ENCODE measurements around the gene VASN. TPM values are rescaled to one million over a fixed set of nuclear protein-coding genes. Genes with fewer than 3 reads are reported as not detected.

Gene VASN
- total RNA-seq, 1 experiment from 2014 or later: 4.6 TPM

DNA sequence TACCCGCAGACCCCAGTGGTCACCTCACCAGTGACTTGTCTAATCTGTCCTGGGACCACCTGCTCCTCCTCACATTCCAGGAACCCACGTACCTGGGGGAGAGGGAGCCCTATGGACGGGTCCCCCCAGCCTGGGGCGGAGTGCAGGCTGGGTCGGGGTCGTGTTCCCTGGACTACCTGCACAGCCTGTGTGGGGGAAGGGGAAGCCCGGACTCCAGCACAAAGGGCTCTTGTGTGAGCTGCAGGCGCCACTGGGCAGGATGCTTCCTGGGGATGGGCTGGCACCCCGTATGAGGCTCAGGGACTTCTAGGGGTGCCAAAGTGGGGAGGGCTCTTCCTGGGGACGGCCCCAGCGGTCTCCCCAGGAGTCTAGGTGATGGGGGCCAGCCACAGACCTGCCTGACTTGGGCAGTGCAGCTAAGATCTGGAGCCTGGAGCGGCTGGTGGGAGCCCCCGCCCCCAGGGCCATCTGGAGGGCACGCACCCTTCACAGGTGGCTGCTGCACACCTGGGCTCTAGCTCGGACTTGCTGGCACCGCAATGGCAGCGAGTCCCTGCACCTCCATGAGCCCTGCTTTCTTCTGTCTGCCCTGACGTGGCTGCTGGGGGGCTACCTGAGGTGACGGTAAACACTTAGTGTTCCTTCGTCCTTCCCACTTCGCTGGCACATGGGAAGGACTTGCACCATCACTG lies 7.5 kb downstream of the VASN start:
- Histone ChIP-seq H3K27me3 (ENCODE audit: control insufficient read depth, insufficient read depth, low read length) (no peaks in the 10 kb centered on the region), H3K36me3 (replicated peaks; ENCODE audit: control insufficient read depth, insufficient read depth, low read length) (no peaks in the 10 kb centered on the region; the same call in 1 of the 2 replicates), H3K4me3 (ENCODE audit: insufficient read depth, low read depth, low read length) (no peak overlapping the region)
- peak; percentile 73 for DNase-seq

GRCh38 chr16:4380119-4381063 lies 8.7 kb downstream of the VASN start:
- Histone ChIP-seq H3K36me3 (replicated peaks; ENCODE audit: control insufficient read depth, insufficient read depth, low read length) (no peaks in the 10 kb centered on the region; the same call in 1 of the 2 replicates), H3K27me3 (ENCODE audit: control insufficient read depth, insufficient read depth, low read length) (no peaks in the 10 kb centered on the region), H3K4me3 (ENCODE audit: insufficient read depth, low read depth, low read length) (no peak overlapping the region)
- DNase-seq: no peak

DNA sequence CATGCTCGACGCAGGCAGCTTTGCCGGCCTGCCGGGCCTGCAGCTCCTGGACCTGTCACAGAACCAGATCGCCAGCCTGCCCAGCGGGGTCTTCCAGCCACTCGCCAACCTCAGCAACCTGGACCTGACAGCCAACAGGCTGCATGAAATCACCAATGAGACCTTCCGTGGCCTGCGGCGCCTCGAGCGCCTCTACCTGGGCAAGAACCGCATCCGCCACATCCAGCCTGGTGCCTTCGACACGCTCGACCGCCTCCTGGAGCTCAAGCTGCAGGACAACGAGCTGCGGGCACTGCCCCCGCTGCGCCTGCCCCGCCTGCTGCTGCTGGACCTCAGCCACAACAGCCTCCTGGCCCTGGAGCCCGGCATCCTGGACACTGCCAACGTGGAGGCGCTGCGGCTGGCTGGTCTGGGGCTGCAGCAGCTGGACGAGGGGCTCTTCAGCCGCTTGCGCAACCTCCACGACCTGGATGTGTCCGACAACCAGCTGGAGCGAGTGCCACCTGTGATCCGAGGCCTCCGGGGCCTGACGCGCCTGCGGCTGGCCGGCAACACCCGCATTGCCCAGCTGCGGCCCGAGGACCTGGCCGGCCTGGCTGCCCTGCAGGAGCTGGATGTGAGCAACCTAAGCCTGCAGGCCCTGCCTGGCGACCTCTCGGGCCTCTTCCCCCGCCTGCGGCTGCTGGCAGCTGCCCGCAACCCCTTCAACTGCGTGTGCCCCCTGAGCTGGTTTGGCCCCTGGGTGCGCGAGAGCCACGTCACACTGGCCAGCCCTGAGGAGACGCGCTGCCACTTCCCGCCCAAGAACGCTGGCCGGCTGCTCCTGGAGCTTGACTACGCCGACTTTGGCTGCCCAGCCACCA lies 9.7 kb downstream of the VASN start:
- Histone ChIP-seq H3K36me3 (replicated peaks; ENCODE audit: control insufficient read depth, insufficient read depth, low read length) (no peaks in the 10 kb centered on the region; the same call in 1 of the 2 replicates), H3K27me3 (ENCODE audit: control insufficient read depth, insufficient read depth, low read length) (no peaks in the 10 kb centered on the region), H3K4me3 (ENCODE audit: insufficient read depth, low read depth, low read length) (no peak overlapping the region)
- no peak for DNase-seq

- DNase-seq: no peak
- Histone ChIP-seq H3K27me3 (ENCODE audit: control insufficient read depth, insufficient read depth, low read length) (no peaks in the 10 kb centered on the region), H3K4me3 (ENCODE audit: insufficient read depth, low read depth, low read length) (no peak overlapping the region), H3K36me3 (replicated peaks; ENCODE audit: control insufficient read depth, insufficient read depth, low read length) (no peaks in the 10 kb centered on the region; the same call in 1 of the 2 replicates)
Measured at GRCh38 chr16:4381935-4382794, 10.5 kb downstream of the VASN start.

DNA sequence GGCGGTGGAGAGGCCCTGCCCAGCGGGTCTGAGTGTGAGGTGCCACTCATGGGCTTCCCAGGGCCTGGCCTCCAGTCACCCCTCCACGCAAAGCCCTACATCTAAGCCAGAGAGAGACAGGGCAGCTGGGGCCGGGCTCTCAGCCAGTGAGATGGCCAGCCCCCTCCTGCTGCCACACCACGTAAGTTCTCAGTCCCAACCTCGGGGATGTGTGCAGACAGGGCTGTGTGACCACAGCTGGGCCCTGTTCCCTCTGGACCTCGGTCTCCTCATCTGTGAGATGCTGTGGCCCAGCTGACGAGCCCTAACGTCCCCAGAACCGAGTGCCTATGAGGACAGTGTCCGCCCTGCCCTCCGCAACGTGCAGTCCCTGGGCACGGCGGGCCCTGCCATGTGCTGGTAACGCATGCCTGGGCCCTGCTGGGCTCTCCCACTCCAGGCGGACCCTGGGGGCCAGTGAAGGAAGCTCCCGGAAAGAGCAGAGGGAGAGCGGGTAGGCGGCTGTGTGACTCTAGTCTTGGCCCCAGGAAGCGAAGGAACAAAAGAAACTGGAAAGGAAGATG lies 11.2 kb downstream of the VASN start:
- DNase-seq: no peak

GRCh38 chr16:4383591-4384444 lies 12.2 kb downstream of the VASN start:
- Histone ChIP-seq H3K36me3 (replicated peaks; ENCODE audit: control insufficient read depth, insufficient read depth, low read length) (no peaks in the 10 kb centered on the region; the same call in none of the 2 replicates), H3K27me3 (ENCODE audit: control insufficient read depth, insufficient read depth, low read length) (no peaks in the 10 kb centered on the region), H3K4me3 (ENCODE audit: insufficient read depth, low read depth, low read length) (no peak overlapping the region)
- DNase-seq: no peak

More for the DNA sequence above, 11.2 kb downstream of the VASN start:
- no peaks in the 10 kb centered on the region; the same call in none of the 2 replicates for H3K36me3 ChIP-seq (replicated peaks; ENCODE audit: control insufficient read depth, insufficient read depth, low read length)
- H3K27me3 ChIP-seq (ENCODE audit: control insufficient read depth, insufficient read depth, low read length): no peaks in the 10 kb centered on the region
- no peak overlapping the region for H3K4me3 ChIP-seq (ENCODE audit: insufficient read depth, low read depth, low read length)

- Histone ChIP-seq H3K27me3 (ENCODE audit: control insufficient read depth, insufficient read depth, low read length) (no peaks in the 10 kb centered on the region), H3K36me3 (replicated peaks; ENCODE audit: control insufficient read depth, insufficient read depth, low read length) (no peaks in the 10 kb centered on the region; the same call in none of the 2 replicates), H3K4me3 (ENCODE audit: insufficient read depth, low read depth, low read length) (no peak overlapping the region)
- peak; percentile 74 for DNase-seq
Measured at GRCh38 chr16:4384509-4384942, 12.9 kb downstream of the VASN start.

DNA sequence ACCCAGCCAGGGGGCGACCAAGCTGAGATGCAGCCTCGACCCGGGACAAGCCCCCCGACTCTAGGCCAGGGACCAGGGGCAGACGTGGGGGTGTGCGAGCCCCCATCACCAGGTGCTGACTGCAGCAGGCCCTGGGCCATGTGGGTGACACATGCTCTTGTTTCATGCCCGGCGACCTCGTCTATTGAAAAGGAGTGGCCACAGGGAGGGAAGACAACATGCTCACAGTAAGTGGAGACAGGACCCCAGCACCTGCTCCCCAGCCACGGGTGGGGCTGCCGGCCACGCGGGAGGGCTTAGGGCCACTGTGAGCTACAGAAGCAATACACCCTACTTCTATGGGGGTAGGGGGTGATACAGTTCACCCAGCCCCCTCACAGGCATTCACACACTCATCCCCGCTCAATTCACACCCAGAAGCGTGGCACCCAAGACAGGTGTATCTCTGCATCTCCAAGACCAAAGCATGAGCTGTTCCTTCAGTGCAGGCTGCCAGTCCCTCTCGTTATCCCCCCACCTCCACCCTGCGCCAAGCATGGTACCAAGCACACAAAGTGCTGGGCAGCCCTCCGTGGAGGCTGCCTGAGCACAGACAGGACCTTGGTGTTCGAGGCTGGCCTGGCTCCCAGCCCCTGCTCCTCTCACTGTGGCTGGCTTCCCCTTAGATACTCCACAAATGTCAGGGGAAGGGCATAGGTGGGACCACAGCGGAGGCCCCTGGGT lies 13.6 kb downstream of the VASN start:
- Histone ChIP-seq H3K27me3 (ENCODE audit: control insufficient read depth, insufficient read depth, low read length) (no peaks in the 10 kb centered on the region), H3K4me3 (ENCODE audit: insufficient read depth, low read depth, low read length) (no peak overlapping the region), H3K36me3 (replicated peaks; ENCODE audit: control insufficient read depth, insufficient read depth, low read length) (no peaks in the 10 kb centered on the region; the same call in none of the 2 replicates)
- no peak for DNase-seq

DNA sequence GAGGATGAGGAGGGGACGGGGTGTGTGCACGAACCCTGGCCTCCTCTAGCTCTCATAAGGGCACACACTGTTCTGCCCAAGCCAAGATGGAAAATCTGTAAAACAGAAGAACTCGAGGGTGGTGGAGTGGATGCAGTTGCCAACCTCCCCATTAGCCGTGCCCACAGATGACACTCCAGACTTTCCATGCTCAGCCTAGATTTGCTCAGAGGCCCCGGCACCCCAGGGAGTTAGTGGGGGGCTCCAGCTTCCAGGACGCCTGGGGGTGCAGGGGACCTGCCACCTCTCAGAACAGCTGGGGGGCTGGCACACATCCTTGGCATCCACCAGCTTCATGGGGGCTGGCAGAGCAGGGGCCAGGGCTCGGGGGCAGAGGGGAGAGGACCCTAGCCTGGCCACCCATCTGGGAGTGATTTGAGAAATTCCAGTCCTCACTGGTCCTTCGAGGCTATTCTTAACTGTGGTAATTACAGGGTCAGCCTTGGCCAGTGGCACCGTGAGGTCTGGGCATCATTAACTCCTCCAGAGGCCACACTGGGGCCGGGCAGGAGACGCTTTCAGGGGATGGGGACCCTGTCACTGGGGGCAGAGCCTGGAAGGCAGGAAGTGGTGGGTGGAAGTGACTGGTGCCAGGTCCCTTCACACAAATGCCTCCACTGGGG lies 14.3 kb downstream of the VASN start:
- DNase-seq: no peak
- Histone ChIP-seq H3K4me3 (ENCODE audit: insufficient read depth, low read depth, low read length) (no peak overlapping the region), H3K36me3 (replicated peaks; ENCODE audit: control insufficient read depth, insufficient read depth, low read length) (no peaks in the 10 kb centered on the region; the same call in none of the 2 replicates), H3K27me3 (ENCODE audit: control insufficient read depth, insufficient read depth, low read length) (no peaks in the 10 kb centered on the region)

- no peak overlapping the region for H3K4me3 ChIP-seq (ENCODE audit: insufficient read depth, low read depth, low read length)
- no peak for DNase-seq
- no peaks in the 10 kb centered on the region; the same call in none of the 2 replicates for H3K36me3 ChIP-seq (replicated peaks; ENCODE audit: control insufficient read depth, insufficient read depth, low read length)
- H3K27me3 ChIP-seq (ENCODE audit: control insufficient read depth, insufficient read depth, low read length): no peaks in the 10 kb centered on the region
Measured at GRCh38 chr16:4386451-4386805, 14.8 kb downstream of the VASN start.

DNA sequence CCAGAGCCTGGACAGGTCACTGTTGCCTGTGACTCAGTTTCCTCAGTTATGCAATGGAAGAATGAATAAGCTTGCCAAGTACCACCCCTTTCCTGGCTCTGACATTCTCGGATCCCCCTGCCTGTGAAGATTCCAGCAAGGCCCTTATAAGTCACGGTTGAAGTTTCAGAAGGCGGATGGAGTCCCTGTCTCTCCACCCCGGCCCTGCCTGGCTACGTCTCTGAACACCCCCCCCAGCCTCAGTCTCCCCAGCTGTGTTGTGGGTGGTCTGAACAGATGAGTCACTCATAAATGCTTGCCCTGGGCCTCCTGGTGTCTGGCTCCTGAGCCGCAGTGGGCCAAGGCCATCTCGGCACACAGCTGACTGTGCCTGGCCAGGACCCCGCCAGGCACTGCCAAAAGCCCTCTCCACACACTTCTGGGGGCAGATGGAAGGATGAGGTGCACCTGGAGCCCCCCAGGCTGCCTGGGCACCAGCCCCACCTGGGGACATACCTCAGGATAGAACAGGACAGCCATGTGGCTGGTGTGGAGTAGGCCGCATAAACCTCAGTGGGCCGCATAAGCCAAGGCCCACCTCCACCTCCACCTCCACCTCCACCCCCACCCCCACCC lies 15.4 kb downstream of the VASN start:
- no peaks in the 10 kb centered on the region; the same call in none of the 2 replicates for H3K36me3 ChIP-seq (replicated peaks; ENCODE audit: control insufficient read depth, insufficient read depth, low read length)
- H3K27me3 ChIP-seq (ENCODE audit: control insufficient read depth, insufficient read depth, low read length): no peaks in the 10 kb centered on the region
- DNase-seq: no peak
- no peak overlapping the region for H3K4me3 ChIP-seq (ENCODE audit: insufficient read depth, low read depth, low read length)

Data from H7 (cell line).